HG02759 (cell line): Measurements from ENCODE around the gene OGFOD1.
"Not testable (repeated sequence)": the region's sequence is repeated elsewhere in the genome, so short reads cannot be mapped to it uniquely, and the experiment has no call there.

Experiments used
- ATAC-seq: cut with Tn5 transposase; IDR thresholded peaks from one replicate; pipeline ENCODE4 v1.9.1; 2021; ENCODE audit warnings: mild to moderate bottlenecking, moderate library complexity; ENCODE audit not compliant: unreplicated experiment

Gene OGFOD1

DNA sequence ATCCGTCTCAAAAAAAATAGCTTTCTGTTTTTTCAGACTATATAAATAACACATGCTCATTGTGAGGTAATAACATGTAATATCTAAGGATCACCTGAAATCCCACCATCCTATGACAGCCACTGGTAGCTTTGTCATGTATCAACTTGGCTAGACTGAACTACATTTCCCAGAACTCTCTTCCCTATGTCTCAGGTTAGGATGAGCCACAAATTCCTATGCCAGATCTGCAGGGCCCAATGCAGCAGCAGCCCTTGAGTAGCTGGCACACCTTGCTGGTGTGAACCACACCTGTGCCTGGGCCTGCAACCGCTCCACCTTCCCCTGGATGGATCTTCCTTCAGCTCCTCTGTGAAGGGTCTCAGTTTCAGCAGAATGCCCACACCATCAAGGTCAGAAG is 28.1 kb downstream of the OGFOD1 start:
- no peak for ATAC-seq

DNA sequence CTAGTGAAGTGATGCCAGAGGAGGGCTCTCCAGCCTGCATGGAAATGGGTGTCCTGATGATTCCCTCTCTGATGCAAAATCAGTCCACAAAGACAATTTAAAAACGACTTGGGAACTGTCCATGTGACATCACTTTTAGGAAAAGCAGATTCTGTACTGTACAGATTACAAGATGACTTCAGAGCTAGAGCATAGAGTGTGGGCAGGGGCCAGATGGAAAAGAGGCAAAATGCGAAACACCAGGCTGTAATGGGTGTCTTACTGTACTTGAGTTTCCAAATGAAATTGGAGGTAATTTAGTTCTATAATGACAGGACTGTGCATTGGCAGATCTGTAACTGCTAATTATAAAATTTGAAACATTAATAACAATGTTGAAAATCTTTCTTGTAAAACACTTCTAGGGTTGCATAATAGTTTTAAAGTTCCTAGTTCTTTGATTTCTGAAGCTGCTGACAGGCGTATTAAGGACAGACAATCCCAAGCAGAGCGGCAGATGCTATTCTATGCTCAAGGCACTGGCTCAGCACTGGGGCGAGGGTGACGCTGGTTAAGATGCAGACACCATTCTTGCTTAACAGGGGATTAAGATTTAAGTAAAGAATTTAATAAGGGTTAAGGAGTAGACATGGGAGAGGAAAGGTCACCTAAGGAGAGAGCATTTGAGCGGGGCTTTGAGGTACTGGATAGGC is 29.6 kb downstream of the OGFOD1 start:
- ATAC-seq, result no peak

DNA sequence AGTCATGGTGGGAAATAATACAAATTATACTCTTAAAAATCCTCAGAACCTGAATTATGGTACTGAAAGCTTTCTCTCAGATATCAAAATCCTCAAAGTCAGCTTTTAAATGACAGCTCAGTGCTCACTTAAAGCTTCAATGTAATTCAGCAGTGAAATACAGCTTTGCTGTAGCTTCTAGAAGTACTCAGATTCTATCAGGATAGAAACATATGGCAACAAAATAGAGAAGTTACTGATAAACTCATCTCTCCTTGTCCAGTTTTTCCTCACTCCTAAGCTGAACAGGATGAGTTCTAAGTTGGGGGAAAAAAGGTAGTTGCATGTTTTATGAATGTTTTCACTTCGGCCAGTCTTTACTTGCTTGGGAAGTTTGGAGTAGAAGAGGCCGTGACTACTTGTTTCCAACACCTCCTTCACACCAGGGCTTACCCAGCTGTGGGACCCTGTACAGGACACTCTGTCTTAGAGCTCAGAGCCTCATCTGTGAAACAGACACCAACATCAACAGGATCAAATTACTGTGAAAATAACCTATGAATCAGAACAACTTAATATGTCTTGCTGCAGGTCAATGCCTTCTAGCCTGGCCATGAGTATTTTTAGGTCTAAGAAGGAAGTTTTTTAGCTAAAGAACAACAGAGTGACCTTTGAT is 30.2 kb downstream of the OGFOD1 start:
- no peak for ATAC-seq

DNA sequence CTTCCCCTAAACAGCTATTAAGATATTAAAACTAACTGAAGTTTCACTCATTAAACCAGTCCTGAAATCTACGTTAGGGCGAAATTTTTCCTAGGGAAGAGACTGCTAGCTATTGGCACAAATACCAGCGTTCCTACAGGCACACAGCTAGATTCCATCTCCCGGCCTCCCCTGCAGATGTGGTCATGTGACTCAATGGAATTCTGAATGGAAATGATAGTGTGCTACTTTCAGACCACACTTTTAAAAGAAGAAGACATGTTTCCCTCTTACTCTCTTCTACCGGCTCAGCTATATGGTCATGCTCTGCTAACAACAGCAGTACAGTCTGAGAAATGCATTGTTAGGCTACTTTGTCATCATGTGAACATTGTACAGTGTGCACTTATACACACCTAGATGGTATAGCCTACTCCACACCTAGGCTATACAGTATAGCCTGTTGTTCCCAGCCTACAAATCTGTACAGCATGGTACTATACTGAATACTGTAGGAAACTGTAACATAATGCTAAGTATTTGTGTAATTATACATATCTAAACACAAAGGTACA is 31.4 kb downstream of the OGFOD1 start:
- ATAC-seq, result no peak

DNA sequence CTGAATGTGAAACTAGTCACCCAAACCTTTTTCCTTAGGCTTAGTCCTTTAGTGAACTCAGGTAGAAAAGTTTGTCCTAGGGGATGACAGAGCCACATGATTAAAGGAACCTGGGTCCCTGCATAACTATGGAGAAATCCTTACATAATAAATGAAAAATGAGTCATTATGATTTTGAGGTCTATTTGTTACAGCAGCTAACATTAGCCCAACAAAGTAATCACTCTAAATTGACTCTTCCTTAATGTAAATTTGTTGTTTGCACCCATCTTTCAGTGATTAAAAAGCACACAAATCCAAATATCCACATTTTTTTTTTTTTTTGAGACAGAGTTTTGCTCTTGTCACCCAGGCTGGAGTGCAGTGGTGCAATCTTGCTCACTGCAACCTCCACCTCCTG is 32.0 kb downstream of the OGFOD1 start:
- ATAC-seq, result no peak

DNA sequence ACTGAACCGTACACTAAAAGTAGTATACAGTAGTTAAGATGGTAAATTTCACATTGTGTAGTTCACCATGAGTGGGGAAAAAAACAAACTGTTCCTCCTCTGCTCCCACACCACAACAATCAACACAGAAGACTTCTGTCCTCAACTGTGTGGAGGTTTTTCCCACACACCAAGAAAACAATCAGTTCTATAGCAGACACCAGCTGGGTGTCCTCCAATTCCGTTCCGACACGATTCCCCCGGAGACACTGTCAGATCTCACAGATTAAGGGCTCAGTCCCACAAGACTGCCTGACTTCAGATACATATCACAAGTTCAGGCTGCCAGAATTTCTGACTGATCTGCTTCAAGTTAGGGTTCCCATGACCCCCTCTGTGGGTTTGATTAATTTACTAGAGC is 36.7 kb downstream of the OGFOD1 start:
- ATAC-seq, result no peak

DNA sequence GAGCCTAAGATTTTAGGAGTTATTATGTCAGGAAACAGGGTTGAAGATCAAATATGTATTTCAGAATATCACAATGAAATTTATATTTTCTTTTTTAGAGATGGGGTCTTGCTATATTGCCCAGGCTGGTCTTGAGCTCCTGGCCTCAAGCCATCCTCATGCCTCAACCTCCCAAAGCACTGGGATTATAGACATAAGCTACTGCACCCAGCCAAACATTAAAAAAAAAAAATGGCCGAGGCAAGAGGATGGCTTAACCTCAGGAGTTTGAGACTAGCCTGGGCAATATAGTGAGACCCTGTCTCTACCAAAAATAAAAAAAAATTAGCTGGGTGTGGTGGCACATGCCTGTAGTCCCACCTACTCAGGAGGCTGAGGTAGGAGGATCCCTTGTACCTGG is 37.5 kb downstream of the OGFOD1 start:
- not testable (repeated sequence) for ATAC-seq

DNA sequence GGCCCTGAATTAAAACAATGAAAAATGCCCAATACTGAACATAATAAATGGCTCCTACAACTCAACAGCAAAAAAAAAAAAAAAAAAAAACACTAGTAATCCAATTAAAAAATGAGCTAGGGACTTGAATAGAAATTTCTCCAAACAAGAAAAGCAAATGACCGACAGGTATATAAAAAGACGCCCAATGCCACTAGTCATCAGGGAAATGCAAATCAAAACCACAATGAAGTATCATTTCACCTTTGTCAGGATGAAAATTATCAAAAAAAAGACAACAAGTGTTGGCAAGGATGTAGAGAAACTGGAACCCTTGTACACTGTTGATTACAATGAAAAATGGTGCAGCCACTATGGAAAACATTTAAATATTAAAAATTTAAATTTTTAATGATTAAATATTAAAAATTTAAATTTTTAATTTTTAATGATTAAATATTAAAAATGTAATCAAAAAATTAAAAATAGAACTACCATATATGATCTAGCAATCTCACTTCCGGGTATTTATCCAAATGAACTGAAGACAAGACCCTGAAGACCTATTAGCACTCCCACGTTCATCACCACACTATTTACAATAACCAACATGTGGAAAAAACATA is 40.4 kb downstream of the OGFOD1 start:
- no peak for ATAC-seq

DNA sequence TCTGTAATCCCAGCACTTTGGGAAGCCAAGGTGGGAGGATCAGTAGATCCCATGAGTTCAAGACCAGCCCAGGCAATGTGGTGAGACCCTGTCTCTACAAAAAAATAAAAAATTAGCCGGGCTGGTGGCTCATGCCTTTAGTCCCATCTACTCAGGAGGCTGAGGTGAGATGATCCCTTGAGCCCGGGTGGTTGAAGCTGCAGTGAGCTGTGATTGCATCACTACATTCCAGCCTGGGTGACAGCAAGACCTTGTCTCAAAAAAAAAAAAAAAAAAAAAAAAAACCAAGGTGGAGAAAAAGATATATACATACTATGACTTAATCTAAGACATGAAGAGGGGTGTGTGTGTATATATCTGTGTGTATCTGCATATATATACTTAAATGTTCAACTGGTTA is 41.8 kb downstream of the OGFOD1 start:
- ATAC-seq, result no peak

DNA sequence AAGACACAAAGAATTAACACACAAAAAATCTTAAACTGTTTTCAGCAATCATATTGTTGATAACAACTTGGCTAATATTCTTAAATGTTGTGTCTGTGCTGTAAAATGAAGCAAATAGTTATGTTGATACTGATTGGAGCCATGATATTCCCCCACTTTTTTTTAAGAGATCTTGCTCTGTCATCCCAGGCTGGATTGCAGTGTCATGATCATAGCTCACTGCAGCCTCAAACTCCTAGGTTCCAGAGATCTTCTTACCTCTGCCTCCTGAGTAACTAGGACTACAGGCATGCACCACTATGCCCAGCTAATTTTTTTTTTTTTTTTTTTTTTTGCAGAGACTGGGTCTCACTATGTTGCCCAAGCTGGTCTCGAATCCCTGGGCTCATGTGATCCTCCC is 42.5 kb downstream of the OGFOD1 start:
- ATAC-seq, result no peak

DNA sequence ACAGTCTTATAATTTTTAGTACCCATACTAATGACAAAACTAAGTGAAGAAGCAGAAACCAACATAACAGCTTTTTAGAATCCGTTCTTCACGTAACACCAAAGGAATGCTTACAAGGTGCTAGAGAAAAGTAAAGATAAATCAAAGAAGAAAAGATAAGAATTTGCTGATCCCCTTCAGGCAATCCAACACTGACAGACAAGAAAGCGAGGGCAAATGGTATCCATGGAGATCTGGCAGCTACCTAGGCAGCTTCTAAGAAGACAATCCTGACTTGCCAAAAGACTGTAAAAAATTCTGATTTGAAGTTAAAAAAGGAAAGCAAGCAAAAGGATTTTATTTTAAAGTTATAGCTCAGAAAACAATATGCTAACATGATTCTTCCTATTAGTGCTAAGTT is 53.8 kb downstream of the OGFOD1 start:
- no peak for ATAC-seq

DNA sequence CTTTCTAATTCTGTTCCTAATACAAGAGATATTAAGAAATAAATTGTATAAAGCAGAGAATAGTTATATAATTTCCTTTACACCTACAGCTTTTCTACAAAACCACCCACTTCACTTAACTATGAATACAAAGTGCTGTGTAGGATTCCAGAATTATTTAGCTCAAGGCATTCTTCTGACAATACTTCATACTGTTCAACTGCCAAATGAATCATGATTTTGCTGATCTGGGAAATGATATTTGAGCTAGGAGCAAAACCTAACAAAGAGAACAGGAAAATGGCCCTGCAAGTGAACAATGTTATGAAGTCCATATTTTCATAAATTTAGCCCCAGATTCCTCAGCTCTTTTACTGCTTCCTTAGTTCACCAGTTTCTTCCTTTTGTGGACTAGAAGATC is 55.6 kb downstream of the OGFOD1 start:
- ATAC-seq, result no peak

DNA sequence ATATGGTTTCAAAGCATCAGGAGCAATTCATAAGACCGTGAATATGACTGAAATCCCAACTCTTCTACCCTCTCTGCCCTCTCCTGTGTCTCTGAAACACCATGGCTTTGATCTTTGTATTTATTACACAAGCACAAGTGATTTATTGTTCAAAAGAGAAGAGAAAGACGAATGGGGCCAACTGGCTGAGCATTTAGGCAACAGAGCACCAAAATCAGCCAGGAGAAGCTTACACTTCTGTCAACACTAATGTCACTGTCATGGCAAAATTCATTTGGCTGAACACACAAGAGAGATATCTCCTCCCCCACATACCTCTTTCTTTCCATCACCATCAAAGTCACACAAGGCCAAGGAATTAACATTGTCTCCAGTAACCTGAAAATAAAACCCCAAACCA is 59.2 kb downstream of the OGFOD1 start:
- no peak for ATAC-seq

DNA sequence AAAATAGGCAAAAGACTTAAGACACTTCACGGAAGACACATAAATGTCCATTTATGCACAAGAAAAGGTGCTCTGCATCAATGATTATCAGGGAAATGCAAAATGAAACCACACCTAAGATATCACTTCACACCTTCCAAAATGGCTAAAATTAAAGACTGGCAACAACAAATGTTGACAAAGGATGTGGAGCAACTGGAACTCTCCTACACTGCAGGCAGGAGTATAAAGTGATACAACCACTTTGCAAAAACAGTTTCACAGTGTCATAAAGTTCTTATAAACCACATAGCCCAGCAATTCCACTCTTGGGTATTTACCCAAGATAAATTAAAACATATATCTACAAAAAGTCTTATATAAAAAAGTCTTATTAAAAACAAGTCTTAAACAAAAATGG is 60.7 kb downstream of the OGFOD1 start:
- ATAC-seq, result no peak

DNA sequence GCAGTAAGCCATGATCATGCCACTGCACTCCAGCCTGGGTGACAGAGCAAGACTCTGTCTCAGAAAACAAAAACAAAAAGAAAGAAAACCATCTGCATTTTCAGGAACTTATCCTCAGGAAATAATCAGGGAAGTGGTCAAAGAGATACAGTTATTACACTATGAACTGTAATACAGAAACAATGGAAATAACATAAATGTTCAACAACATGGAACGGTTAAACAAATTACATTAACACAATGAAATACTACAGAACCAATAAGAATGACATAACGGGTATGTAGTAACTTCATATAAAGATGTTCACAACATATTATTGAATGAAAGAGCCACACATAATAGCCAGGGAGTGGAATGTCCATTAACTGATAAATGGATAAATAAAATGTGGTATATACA is 61.7 kb downstream of the OGFOD1 start:
- ATAC-seq, result no peak

DNA sequence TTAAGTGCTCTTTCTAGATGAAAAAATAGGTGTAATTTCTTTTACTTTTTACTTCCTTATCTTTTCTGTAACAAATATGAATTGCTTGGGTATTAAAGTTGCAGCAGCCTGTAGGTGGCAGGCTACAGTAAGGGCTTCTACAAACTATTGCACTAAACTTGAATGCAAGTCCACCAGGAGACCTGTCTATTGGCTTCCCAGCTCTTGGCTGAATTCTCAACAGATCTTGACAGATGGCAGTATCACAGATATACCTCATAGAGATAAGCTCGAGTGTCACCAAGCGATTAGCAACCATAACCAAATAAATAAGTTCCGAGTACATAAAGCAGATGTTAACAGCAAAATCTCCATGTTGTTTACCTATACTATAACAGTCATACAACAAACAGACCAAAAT is 62.6 kb downstream of the OGFOD1 start:
- ATAC-seq, result no peak

DNA sequence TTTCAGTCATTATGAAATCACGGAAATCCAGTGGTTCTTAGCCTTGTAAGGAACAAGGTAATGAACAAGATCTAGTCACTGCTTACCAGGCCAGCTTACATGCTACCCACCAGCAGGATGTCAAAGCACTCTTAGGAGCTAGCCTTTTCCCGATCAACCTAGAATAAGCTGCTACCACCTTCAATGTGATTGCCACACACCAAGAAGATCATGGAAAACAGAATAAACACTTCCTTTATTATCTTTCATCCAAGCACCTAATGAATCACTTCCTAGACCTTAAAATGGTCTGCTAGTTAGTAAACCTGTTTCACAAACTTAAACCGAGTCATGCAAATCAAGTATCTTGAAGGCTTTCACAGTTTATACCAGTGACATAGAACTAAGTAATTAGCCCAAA is 63.5 kb downstream of the OGFOD1 start:
- ATAC-seq, result no peak

DNA sequence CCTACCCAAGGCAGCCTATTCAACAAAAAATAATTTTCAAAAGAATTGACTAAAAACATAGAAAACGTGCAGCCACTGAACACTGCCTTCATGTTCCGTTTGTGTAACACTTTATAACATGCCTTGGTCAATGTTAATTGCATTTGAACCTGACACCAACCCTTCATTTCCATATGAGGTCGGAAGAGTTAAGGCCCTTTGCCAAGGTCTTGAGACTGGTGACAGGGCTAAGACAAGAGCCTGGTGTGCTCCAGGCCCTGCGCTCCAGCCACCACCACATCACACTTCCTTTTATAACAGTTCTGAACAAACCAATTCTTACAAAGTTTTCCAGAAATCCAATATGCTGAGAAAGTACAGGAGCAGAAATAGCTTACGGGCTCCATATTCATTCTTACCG is 64.3 kb downstream of the OGFOD1 start:
- no peak for ATAC-seq

DNA sequence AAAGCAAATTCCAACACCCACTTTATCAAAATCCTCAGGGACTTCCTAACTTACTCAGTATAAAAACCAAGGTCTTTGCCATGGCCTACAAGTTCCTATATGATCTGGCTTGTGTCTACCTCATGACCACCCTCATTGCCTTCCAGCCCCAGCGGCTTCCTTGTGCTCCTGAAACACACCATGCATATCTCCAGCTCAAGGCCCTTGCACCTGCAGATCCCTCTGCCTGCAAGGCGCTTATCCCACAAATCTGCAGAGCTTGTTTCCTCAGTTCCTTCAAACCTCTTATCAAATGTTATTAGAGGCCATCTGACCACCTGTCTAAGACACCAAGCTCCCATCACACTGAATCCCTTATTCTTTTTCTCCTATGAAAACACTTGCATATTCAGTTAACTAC is 65.9 kb downstream of the OGFOD1 start:
- no peak for ATAC-seq

DNA sequence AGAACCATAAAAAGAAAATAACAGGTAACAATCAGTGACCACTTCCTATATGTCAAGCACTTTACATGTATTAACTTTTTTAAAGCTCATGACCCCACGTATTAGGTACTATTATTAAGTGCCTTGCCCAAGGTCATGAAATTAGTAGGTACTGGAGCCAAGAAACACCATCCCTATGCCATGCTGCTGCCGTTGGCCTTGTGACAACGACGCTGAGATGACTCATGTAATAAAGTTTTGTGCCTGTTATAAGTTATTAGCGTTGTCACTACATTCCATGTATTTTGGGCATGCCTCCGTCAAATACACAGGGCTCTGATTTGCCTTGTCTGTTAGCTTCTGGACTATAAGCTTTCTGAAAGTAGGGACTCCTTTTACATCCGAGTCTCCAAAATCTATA is 67.1 kb downstream of the OGFOD1 start:
- no peak for ATAC-seq

DNA sequence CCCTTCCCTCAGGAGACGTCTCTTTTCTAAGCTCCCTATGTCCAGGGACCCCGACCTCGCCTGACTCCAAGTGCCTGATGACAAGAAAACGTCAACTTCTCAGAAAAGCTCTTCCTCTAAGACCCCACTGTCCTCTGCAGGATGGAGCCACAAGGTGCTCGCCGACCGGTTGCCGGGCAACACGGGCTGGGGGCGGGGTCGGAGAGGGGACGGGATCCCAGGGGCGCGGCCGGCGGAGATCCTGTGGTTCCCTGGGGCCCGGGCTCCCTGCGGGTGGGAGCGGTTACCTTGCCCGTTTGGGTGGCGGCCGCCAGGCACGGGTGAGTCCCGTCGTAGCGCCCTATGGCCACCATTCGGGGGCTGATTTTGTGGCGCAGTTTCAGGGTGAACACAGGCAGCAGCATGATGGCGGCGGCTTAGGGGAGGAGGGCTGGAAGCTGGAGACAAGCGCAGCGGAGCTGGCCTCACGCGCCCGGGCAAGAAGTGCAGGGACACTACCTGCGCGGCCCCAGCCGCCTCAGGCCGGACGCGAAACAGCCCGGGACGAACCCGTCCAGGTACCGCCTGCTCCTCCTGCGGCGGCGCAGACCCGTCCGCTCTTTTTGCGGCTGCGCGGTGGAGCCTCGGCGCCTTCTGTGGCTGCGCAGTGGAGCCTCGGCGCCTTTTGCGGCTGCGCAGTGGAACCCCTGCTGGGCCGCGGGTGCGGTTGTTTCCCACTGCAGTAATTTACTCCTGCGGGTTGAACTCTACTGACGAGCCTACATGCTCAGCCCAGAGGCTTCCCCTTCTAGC is 68.3 kb downstream of the OGFOD1 start, which contains the start of gene BBS2:
BBS2 (minus strand) TSS at position 566 of the 792 bp plus-strand sequence; CDS start at position 404, 162 bp downstream.
- peak; percentile 93 for ATAC-seq
